ENCODE results near the gene LARGE2.

The LARGE2 gene

GRCh38 chr11:45922425-45923082 lies at the start of gene LARGE2:
Gene LARGE2 (plus strand): TSS chr11:45922656. CDS start chr11:45922883, 227 bp downstream.
- no peak within 1 kb of the TSS for H3K27ac ChIP-seq (ENCODE audit: low read length)
- peaks cover 0 to 16% of the 10 kb centered on the region in 2 donors for H3K4me1 ChIP-seq (ENCODE audit: control insufficient read depth in 1 of 2, insufficient read depth in 2 of 2, low read length in 2 of 2)
- peak within 1 kb of the TSS in 1 of 2 donors; percentile 48 for H3K4me3 ChIP-seq (ENCODE audit: low read depth in 1 of 2, low read length in 2 of 2)

GRCh38 chr11:45876401-45876800 lies 46.1 kb upstream of the LARGE2 start:
- Histone ChIP-seq H3K4me1 (ENCODE audit: control insufficient read depth in 1 of 2, insufficient read depth in 2 of 2, low read length in 2 of 2) (peaks cover 0 to 12% of the 10 kb centered on the region in 2 donors), H3K27me3 (ENCODE audit: low read depth, low read length) (no peaks in the 10 kb centered on the region), H3K9me3 (ENCODE audit: control insufficient read depth in 1 of 2, low read length in 2 of 2) (no peaks in the 10 kb centered on the region), H3K36me3 (ENCODE audit: control insufficient read depth in 1 of 2, insufficient read depth in 2 of 2, low read length in 2 of 2) (peaks cover 69 to 70% of the 10 kb centered on the region in 2 donors), H3K27ac (ENCODE audit: low read length) (no peak overlapping the region), H3K4me3 (ENCODE audit: low read depth in 1 of 2, low read length in 2 of 2) (no peak overlapping the region)

More at GRCh38 chr11:45922425-45923082, at the start of gene LARGE2:
- H3K9me3 ChIP-seq (ENCODE audit: control insufficient read depth in 1 of 2, low read length in 2 of 2) = no peaks in the 10 kb centered on the region
- no peaks in the 10 kb centered on the region for H3K36me3 ChIP-seq (ENCODE audit: control insufficient read depth in 1 of 2, insufficient read depth in 2 of 2, low read length in 2 of 2)
- peaks cover 12% of the 10 kb centered on the region for H3K27me3 ChIP-seq (ENCODE audit: low read depth, low read length)

- H3K27me3 ChIP-seq (ENCODE audit: low read depth, low read length) = no peaks in the 10 kb centered on the region
- peaks cover 0 to 18% of the 10 kb centered on the region in 2 donors for H3K4me1 ChIP-seq (ENCODE audit: control insufficient read depth in 1 of 2, insufficient read depth in 2 of 2, low read length in 2 of 2)
- H3K36me3 ChIP-seq (ENCODE audit: control insufficient read depth in 1 of 2, insufficient read depth in 2 of 2, low read length in 2 of 2) = peaks cover 68 to 70% of the 10 kb centered on the region in 2 donors
- no peaks in the 10 kb centered on the region for H3K9me3 ChIP-seq (ENCODE audit: control insufficient read depth in 1 of 2, low read length in 2 of 2)
- no peak overlapping the region for H3K4me3 ChIP-seq (ENCODE audit: low read depth in 1 of 2, low read length in 2 of 2)
- H3K27ac ChIP-seq (ENCODE audit: low read length) = no peak overlapping the region
Measured at GRCh38 chr11:45877221-45877620, 45.2 kb upstream of the LARGE2 start.

- no peaks in the 10 kb centered on the region for H3K27me3 ChIP-seq (ENCODE audit: low read depth, low read length)
- peaks cover 0 to 18% of the 10 kb centered on the region in 2 donors for H3K4me1 ChIP-seq (ENCODE audit: control insufficient read depth in 1 of 2, insufficient read depth in 2 of 2, low read length in 2 of 2)
- H3K36me3 ChIP-seq (ENCODE audit: control insufficient read depth in 1 of 2, insufficient read depth in 2 of 2, low read length in 2 of 2) = peaks cover 64 to 71% of the 10 kb centered on the region in 2 donors
- no peak overlapping the region for H3K27ac ChIP-seq (ENCODE audit: low read length)
- no peaks in the 10 kb centered on the region for H3K9me3 ChIP-seq (ENCODE audit: control insufficient read depth in 1 of 2, low read length in 2 of 2)
- no peak overlapping the region for H3K4me3 ChIP-seq (ENCODE audit: low read depth in 1 of 2, low read length in 2 of 2)
Measured at GRCh38 chr11:45877845-45878244, 44.6 kb upstream of the LARGE2 start.

- H3K27ac ChIP-seq (ENCODE audit: low read length) = no peak overlapping the region
Measured at GRCh38 chr11:45879803-45880686, 42.4 kb upstream of the LARGE2 start.

GRCh38 chr11:45880772-45881570 lies 41.5 kb upstream of the LARGE2 start:
- Histone ChIP-seq H3K27me3 (ENCODE audit: low read depth, low read length) (no peaks in the 10 kb centered on the region), H3K9me3 (ENCODE audit: control insufficient read depth in 1 of 2, low read length in 2 of 2) (no peaks in the 10 kb centered on the region), H3K36me3 (ENCODE audit: control insufficient read depth in 1 of 2, insufficient read depth in 2 of 2, low read length in 2 of 2) (peaks cover 39 to 52% of the 10 kb centered on the region in 2 donors), H3K4me1 (ENCODE audit: control insufficient read depth in 1 of 2, insufficient read depth in 2 of 2, low read length in 2 of 2) (peaks cover 0 to 25% of the 10 kb centered on the region in 2 donors), H3K4me3 (ENCODE audit: low read depth in 1 of 2, low read length in 2 of 2) (no peak overlapping the region), H3K27ac (ENCODE audit: low read length) (no peak overlapping the region)

More at GRCh38 chr11:45879803-45880686, 42.4 kb upstream of the LARGE2 start:
- H3K4me3 ChIP-seq (ENCODE audit: low read depth in 1 of 2, low read length in 2 of 2) = no peak overlapping the region
- H3K9me3 ChIP-seq (ENCODE audit: control insufficient read depth in 1 of 2, low read length in 2 of 2) = no peaks in the 10 kb centered on the region
- peaks cover 0 to 19% of the 10 kb centered on the region in 2 donors for H3K4me1 ChIP-seq (ENCODE audit: control insufficient read depth in 1 of 2, insufficient read depth in 2 of 2, low read length in 2 of 2)
- no peaks in the 10 kb centered on the region for H3K27me3 ChIP-seq (ENCODE audit: low read depth, low read length)
- H3K36me3 ChIP-seq (ENCODE audit: control insufficient read depth in 1 of 2, insufficient read depth in 2 of 2, low read length in 2 of 2) = peaks cover 48 to 61% of the 10 kb centered on the region in 2 donors

- Histone ChIP-seq H3K36me3 (ENCODE audit: control insufficient read depth in 1 of 2, insufficient read depth in 2 of 2, low read length in 2 of 2) (peaks cover 32 to 44% of the 10 kb centered on the region in 2 donors), H3K4me3 (ENCODE audit: low read depth in 1 of 2, low read length in 2 of 2) (no peak overlapping the region), H3K27me3 (ENCODE audit: low read depth, low read length) (no peaks in the 10 kb centered on the region), H3K9me3 (ENCODE audit: control insufficient read depth in 1 of 2, low read length in 2 of 2) (no peaks in the 10 kb centered on the region), H3K4me1 (ENCODE audit: control insufficient read depth in 1 of 2, insufficient read depth in 2 of 2, low read length in 2 of 2) (peaks cover 0 to 27% of the 10 kb centered on the region in 2 donors), H3K27ac (ENCODE audit: low read length) (no peak overlapping the region)
Measured at GRCh38 chr11:45881708-45882368, 40.6 kb upstream of the LARGE2 start.

- H3K27ac ChIP-seq (ENCODE audit: low read length) = no peak overlapping the region
- no peaks in the 10 kb centered on the region for H3K9me3 ChIP-seq (ENCODE audit: control insufficient read depth in 1 of 2, low read length in 2 of 2)
- peaks cover 17 to 23% of the 10 kb centered on the region in 2 donors for H3K36me3 ChIP-seq (ENCODE audit: control insufficient read depth in 1 of 2, insufficient read depth in 2 of 2, low read length in 2 of 2)
- peak overlapping the region in 1 of 2 donors; percentile 44 for H3K4me3 ChIP-seq (ENCODE audit: low read depth in 1 of 2, low read length in 2 of 2)
- peaks cover 0 to 27% of the 10 kb centered on the region in 2 donors for H3K4me1 ChIP-seq (ENCODE audit: control insufficient read depth in 1 of 2, insufficient read depth in 2 of 2, low read length in 2 of 2)
- no peaks in the 10 kb centered on the region for H3K27me3 ChIP-seq (ENCODE audit: low read depth, low read length)
Measured at GRCh38 chr11:45884596-45885185, 37.8 kb upstream of the LARGE2 start.

GRCh38 chr11:45885274-45885920 lies 37.1 kb upstream of the LARGE2 start, which contains the start of gene MAPK8IP1:
Gene MAPK8IP1 (plus strand): TSS chr11:45885651. CDS start chr11:45885821, 170 bp downstream.
- H3K4me3 ChIP-seq (ENCODE audit: low read depth in 1 of 2, low read length in 2 of 2) = peak within 1 kb of the TSS; percentile 16 to 65
- H3K4me1 ChIP-seq (ENCODE audit: control insufficient read depth in 1 of 2, insufficient read depth in 2 of 2, low read length in 2 of 2) = peaks cover 0 to 26% of the 10 kb centered on the region in 2 donors
- H3K9me3 ChIP-seq (ENCODE audit: control insufficient read depth in 1 of 2, low read length in 2 of 2) = no peaks in the 10 kb centered on the region
- H3K27ac ChIP-seq (ENCODE audit: low read length) = no peak within 1 kb of the TSS
- peaks cover 16 to 19% of the 10 kb centered on the region in 2 donors for H3K36me3 ChIP-seq (ENCODE audit: control insufficient read depth in 1 of 2, insufficient read depth in 2 of 2, low read length in 2 of 2)
- H3K27me3 ChIP-seq (ENCODE audit: low read depth, low read length) = no peaks in the 10 kb centered on the region

All from muscle layer of duodenum (tissue), 2 donors.